ENCODE data around the gene ZBTB20.

- TF ChIP-seq CTCF (IDR thresholded peaks at IDR 0.05; ENCODE audit: borderline replicate concordance, extremely low read depth, low read length, poor library complexity, severe bottlenecking) (no peak), EZH2 (IDR thresholded peaks at IDR 0.05; ENCODE audit: borderline replicate concordance, low read depth, low read length, severe bottlenecking) (no peak)
These were observed 694.8 kb downstream of the ZBTB20 start for GRCh38 chr3:114452256-114452655.

Measured in DND-41 (cell line).